Stimulated activated naive CD4-positive, alpha-beta T cell (primary cell): ENCODE results near the gene RAD51D.
"Not testable (repeated sequence)": the region's sequence is repeated elsewhere in the genome, so short reads cannot be mapped to it uniquely, and the experiment has no call there.

ENCODE experiments used
- DNase-seq, 6 experiments: peaks; one replicate each; lab custom pipeline; 2025; lab: John Stamatoyannopoulos, UW

RAD51D gene

DNA sequence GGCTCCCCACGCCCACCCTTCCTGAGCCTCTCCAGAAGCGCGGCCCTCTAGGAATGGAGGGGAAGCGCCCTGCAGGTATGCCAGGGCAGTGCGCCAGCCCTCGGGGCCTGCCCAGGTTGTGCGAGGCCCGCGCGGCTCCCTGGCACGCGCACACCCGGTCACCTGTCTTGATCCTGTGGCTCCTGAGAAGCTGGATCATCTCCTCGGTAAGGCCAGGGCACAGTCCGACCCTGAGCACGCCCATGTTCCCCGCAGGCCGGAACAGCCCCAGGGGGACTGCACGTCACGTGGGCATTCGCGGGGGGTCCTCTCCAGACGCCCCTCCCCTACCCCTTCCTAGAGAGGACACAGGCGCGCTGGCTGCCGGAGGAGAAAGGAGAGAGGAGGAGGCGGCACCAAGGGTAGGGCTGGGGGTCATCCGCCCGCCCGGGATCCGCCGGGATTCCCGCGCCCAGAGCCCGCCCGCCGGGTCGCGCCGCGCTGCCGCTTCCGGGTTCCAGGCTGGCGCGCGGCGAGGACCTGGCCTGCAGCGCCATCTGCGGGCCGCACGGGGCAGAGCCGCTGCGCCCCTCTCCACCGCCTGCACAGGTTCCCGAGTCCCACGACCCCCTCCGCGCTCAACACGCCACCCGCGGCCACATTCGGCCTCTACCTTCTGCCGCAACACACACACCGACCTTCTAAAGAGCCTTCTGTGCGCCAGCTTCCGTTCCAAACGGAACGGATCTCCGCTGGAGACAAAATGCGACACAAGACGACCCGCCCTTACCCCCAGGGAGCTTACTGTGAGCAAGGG is at the start of gene RAD51D:
Gene RAD51D, minus strand, starts transcription at position 491 of the 796 bp plus-strand sequence. Its CDS starts 247 bp downstream, at position 244.
- DNase-seq = peak; percentile 62 to 87 (median 74)

DNA sequence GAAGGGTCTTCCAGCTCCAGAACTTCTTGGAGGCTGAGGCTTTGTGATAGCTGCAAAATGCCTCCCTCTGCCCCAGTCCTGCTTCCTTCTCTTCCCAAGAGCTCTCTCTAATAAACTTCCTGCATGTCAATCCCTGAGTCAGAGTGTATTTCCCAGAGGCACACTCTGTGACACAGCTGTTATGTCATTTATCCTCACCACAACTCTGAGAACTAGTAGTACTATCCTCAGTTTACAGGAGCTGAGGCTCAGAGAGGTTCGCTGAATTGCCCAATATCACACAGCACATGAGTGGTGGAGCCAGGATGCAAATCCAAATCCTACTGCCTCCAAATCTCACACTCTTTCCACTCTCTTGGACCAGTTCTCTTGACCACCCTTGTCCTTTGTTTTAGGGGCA is 48.0 kb upstream of the RAD51D start:
- DNase-seq = no peak

DNA sequence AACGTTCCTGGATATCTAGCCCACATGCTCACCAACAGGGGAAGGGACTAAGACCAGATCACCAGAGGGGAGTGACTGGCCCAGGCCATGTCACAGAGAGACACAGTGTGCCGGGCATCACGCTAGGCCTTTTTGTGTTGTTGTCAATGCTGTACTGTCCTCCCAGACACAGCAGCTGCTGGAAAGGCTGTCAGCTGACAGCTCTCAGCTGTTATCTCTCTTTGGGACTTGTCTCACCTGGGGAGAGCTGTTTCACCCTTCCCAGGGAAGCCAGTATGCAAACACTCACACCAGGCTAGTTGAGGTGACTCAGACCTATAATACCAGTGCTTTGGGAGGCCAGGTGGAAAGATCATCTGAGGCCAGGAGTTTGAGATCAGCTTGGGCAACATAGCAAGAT is 47.4 kb upstream of the RAD51D start:
- DNase-seq = no peak

DNA sequence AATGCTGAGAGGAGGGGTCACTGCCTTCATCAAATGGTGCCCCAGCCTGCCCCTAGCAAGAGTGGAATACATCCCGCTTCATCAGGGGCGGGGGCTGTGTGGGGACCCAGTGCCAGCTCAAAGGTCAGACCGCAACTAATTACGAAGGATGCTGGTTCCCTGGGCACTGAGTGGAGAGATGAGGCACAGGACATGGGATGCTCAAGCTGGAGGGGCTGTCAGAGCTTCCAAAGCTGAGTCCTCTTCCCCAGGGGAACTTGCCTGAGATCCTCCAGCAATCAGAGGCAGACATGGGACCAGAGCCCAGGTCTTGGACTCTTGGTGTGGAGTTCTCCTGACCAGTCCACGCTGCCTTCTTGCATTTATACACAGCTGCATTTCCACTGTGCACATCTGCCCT is 46.9 kb upstream of the RAD51D start:
- DNase-seq = no peak

DNA sequence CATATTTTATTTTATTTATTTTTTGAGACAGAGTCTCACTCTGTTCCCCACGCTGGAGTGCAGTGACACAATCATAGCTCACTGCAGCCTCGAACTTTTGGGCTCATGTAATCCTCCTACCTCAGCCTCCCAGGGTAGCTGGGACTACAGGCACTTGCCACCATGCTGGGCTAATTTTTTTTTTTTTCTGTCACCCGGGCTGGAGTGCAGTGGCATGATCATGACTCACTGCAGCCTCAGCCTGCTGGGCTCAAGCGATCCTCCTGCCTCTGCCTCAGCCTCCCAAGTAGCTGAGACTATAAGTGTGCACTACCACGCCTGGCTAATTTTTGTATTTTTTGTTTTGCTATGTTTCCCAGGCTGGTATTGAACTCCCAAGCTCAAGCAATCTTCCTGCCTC is 45.1 kb upstream of the RAD51D start:
- no peak for DNase-seq

DNA sequence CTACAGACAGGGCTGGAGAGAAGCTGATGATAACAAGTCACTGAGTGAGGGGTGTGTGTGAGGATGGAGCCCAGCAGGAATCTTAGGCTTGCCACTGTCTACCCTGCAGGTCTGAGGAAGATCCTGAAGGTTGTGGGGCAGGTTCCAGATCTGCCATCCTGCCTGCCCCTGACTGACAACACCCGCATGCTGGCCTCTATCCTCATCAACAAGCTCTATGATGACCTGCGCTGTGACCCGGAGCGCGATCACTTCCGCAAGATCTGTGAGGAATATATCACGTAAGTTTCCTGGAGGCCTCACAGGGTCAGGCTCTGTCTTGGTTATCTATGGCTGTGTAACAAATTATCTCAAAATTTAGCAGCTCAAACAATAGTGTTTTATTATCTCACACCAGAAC is 44.2 kb upstream of the RAD51D start:
- no peak for DNase-seq

DNA sequence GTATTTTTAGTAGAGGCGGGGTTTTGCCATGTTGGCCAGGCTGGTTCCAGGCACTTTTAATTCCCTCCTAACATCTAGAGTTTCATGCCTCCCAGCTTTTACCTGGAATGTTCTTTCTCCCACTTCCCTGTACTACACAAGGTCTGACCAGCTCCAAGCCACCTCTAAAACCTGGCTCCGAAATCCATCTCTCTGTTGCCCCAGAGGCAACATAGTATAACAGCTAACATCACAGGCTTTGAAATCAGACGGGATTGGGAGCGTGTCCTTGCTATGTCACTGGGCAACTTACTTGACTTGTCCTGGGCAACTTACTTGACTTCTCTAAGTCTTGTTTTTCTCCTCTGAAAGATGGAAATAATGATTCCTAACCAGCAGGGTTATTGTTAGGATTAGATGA is 43.1 kb upstream of the RAD51D start:
- no peak for DNase-seq

DNA sequence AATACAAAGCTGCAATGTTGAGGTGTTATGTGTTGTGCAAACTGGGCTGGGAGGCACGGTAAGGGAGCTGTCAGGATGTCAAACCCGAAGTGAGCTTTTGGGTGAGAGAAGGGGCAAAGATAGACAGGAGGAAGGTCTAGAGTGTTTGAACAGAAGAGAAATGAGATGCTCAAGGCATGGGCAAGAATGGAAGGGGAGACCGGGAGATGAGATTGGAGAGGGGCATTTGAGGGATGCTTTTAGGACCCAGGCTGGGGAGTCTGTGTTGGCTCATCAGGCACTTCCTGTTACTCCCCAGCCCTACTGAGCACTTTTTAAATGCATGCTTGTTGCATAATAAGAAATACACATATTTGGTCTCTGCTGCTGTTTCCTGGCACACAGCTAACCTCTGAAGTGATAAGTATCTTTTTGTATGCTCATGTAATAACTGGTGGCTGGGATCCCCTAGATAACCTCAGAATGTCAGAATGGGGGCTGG is 41.7 kb upstream of the RAD51D start:
- peak in 5 of 6 experiments; percentile 13 to 65 (median 59) for DNase-seq

DNA sequence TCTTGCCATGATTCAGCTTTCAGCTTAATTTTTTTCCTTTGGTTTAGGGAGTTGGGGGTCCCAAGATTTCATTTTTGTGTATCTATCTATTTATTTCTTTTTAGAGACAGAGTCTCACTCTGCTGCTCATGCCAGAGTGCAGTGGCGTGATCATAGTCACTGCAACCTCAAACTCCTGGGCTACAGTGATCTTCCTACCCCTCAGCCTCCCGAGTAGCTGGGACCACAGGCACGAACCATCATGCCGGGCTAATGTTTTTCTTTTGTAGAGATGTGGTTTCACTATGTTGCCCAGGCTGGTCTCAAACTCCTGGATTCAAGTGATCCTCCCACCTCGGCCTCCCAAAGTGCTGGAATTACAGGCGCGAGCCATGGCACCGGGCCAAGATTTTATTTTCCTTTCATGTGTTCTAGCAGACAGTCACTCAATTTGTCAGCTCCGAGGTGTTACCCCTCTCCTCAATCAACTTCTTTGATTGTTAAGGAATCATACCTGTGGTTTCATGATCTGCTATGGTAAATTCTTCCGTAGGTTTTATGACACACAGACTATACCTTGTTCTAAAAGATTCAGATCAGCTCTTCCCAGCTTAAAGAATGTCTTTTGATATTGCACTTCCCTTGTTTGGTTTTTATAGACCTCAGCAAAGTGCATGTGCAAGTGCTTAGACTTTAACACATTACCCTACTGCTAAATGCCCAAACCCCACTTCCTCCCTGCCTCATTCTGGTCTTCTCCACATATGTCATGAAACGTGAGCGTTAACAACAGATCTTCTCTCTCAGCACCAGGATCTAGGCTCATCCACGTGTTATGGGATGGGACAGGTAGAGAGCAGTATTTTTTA is 40.9 kb upstream of the RAD51D start:
- DNase-seq = peak; percentile 33 to 74 (median 62)

DNA sequence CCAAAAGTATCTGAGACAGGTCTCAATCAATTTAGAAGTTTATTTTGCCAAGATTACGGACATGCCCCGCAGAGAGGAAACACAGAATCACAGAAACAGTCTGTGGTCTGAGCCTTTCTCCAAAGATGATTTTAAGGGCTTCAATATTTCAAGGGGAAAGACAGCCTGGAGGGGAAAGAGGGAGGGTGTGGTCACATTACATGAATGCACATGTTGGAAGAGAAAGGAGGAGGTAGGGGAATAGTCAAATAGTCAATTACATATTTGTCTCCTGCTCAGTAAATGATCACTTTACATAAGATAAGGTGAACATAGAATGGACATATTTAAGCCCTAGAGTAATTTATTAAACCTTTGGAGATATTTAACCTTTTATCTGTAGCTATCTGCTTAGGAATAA is 40.3 kb upstream of the RAD51D start:
- DNase-seq = no peak

DNA sequence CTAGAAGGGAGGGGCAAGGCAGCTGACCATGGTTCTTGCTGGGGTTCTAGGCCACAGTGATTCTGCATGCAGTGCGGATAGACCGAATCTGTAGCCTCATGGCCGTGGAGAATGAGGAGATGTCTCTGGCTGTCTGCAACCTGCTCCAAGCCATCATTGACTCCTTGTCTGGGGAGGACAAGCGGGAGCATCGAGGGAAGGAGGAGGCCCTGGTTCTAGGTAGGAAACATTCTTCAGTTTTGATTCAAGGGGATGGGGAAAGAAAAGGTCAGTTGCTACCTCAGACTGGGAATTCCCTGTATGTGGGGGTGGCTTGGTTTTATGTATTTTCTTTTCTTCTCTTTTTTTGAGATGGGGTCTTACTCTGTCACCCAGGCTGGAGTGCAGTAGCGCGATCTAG is 35.6 kb upstream of the RAD51D start:
- no peak for DNase-seq

DNA sequence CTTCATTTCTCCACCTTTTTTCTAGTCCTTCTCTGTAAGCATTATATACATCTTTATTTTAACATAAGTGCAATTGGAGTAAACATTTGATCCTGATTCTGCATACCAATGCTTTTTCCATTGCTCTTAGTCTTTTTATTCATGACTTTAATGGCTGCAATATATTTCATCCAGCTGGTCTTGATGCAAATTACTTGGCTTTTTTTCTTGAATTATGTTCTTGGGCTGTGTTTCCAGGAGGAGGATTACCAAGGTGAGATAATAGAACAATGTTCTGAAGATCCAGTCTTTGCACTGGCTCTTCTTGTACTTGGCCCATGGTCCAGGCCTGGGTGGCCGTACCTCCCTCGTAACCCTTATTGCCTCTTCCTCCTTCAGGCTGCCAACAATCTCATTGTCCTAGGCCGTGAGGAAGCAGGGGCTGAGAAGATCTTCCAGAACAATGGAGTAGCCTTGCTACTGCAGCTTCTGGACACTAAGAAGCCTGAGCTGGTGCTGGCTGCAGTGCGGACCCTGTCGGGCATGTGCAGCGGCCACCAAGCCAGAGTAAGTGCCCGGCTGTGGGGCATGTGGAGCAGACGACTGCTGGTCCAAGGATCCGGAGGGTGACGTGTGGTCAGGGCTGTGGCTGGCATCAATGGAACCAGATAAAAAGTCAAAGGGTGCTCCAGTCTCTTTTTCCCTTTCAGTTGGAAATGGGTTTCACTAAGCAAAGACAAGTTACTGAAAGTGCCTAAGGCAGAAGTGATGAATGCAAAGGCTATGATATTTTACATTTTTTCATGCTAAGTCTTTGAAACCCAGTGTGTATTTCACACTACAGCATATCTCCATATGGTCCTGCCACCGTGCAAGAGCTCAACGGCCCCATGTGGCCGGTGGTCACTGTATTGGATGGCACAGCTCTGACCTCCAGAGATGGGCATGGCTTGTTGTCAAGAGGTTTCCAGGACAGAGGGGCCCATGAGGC is 34.8 kb upstream of the RAD51D start:
- DNase-seq = no peak

DNA sequence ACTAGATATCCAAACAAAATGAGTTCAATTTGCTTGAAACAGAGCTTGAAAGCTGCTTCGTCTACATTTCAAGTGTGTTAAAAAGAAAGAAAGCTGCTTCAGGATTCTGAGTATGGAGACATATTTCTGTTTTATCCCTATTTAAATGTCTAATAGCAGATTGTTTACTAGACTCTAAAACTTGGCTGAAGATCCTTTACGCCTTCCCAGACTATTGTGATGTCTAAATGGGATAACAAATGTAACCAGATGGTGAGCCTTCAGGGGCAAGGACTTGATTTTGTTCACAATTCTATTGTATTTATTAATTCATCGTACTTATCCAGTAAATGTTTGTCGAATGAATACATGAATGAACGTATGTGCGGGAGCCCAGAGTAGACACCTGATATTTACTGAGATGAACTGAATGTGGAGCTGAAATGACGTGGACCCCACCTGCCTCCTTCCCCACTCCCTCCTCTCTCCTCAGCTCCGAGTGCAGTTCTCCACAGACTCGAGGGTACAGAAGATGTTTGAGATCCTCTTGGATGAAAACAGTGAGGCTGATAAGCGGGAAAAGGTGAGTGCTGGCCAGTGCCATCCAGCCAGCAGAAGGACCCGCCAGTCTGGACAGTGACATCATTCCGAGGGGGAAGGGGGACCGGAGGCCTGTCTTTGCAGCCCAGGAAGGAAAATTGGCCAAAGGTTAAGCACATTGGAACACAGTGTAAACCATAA is 32.9 kb upstream of the RAD51D start:
- no peak for DNase-seq

DNA sequence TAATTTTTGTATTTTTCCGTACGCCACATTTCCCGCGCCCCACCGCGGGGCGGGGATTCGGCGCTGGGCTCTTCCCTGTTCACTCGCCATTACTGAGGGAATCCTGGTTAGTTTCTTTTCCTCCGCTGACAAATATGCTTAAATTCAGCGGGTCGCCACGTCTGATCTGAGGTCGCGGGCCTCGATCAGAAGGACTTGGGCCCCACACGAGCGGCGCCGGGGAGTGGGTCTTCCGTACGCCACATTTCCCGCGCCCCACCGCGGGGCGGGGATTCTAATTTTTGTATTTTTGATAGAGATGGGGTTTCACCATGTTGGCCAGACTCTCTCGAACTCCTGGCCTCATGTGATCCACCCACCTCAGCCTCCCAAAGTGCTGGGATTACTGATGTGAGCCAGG is 31.4 kb upstream of the RAD51D start:
- DNase-seq = not testable (repeated sequence)

DNA sequence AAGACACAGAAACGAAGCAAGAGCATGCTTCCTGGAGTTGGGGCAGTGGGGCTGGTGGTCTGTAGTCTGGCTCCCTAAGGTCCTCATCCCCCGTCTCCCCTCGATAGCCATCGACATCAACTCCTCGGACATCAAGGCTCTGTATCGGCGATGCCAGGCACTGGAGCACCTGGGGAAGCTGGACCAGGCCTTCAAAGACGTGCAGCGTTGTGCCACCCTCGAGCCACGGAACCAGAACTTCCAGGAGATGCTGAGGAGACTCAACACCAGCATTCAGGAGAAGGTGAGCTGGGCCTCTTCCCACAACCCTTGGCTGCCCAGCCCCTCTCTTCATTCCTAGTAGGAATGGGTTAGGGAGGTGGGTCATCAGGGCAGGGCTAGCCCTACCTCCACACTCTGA is 30.3 kb upstream of the RAD51D start:
- no peak for DNase-seq

DNA sequence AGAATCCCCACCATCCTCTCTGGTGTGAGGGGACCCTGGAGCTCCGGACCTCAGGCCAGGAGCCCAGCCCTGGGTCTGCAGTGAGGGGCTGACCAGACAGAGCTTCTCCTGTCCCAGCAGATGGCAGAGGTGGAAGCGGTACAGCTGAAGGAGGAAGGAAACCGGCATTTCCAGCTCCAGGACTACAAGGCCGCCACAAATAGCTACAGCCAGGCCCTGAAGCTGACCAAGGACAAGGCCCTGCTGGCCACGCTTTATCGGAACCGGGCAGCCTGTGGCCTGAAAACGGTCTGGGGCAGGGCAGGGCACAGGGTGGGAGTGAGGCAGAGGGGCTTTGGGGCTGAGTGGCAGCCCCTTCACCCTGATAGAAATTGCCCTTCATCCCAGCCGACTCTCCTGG is 28.5 kb upstream of the RAD51D start:
- no peak for DNase-seq

DNA sequence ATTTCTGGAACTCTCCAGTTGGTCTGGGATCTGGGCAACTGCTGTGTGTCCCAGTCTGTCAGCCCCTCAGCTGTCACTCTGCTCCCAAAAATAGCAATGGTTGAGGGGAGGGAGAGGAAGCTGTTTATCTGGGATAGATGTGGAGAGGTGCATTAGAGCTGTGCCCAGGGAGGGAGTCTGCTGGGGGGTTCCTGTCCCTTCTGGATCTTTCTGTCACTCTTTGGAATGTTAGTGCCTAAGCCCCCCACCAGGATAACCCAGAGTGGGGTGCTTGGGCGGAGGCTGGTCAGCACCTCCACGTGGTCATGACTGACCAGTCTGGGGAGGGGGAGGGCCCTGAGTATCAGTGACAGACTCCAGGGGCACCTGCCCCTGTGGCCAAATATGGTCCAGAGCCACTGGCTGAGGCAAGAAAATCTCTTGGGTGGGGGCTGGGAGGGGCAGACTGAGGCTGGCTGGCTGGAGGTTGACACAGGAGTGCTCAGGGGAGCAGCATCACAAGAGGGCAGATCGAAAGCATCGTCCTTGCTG is 27.8 kb upstream of the RAD51D start, which contains the start of gene UNC45B:
Gene UNC45B, plus strand, starts transcription at position 443 of the 531 bp plus-strand sequence. CDS start 447 bp downstream, outside the sequence.
- no peak for DNase-seq

DNA sequence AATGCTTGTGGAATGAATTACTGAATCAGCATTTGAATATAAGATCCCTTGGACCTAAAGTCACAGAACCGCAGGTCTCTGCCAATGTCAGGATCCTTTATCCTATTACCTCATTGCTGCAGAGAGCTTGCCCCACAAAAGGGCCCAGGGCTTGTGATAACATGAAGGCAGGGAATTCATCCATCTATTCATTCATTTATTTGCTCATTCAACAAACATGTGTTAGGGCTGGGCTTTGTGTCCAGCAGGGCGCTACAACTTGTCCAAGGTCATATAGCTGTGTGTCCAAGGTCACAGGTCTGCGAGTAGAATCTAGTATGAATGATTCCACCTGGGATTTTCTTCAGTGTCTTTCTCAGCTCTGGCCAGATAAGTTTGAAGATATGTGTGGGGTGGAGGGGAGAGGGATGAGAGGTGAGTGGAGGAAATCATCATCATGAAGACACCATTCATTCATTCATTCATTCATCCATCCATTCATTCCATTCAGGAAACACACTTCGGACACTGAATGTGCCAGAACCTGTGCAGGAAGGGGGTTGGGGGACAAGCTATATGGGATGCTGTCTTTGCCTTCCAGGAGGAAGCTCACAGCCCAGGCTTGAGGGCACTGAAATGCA is 26.7 kb upstream of the RAD51D start:
- DNase-seq = no peak

DNA sequence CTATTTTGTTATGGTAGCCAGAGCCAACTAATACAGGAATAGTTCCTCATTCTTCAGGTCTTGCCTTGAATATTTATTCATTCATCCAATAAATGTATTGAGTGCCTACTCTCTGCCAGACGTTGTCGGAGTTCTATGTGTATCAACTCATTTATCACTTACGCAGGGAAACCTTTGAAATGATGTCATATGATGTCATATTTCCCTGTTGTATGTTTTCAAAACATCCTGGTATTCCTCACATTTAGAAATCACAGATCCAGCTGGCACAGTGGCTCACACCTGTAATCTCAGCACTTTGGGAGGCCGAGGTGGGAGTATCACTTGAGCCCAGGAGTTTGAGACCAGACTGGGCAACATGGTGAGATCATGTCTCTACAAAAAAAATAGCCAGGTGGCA is 25.2 kb upstream of the RAD51D start:
- DNase-seq = no peak

DNA sequence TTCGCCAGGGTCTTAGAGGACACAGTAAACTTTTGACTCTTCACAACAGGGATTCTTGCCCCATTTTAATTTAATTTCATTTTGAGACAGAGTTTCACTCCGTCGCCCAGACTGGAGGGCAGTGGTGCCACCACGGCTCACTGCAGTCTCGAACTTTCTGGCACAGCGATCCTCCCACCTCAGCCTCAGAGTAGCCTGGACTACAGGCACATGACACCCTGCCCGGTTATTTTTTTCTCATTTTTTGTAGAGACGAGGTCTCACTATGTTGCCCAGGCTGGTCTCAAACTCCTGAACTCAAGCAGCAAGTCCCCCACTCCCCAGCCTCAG is 22.8 kb upstream of the RAD51D start:
- DNase-seq = no peak
